KMS-11 (cell line): ENCODE results near the gene FOLR2.

Source experiments
- H2AFZ ChIP-seq: fragments of 200-600 bp; sonication (generic); 2 replicates; pipeline ENCODE4 v1.6.1; 2016; ENCODE audit warnings: antibody characterized with exemption, mixed run types, low read depth
- H3K27ac ChIP-seq: fragments of 200-600 bp; sonication (generic); 2 replicates; pipeline ENCODE4 v1.6.1; 2016; ENCODE audit warnings: mild to moderate bottlenecking, mixed run types
- H3K27me3 ChIP-seq: fragments of 200-600 bp; sonication (generic); 2 replicates; pipeline ENCODE4 v1.6.1; 2017; ENCODE audit warnings: mild to moderate bottlenecking, low read depth, mixed run types, moderate library complexity; ENCODE audit not compliant: insufficient read depth
- H3K36me3 ChIP-seq: fragments of 200-600 bp; sonication (generic); 2 replicates; pipeline ENCODE4 v1.6.1; 2017; ENCODE audit warnings: mild to moderate bottlenecking, mixed run types; ENCODE audit not compliant: insufficient read depth
- H3K4me1 ChIP-seq: fragments of 200-600 bp; sonication (generic); 2 replicates; pipeline ENCODE4 v1.6.1; 2016; ENCODE audit warnings: mild to moderate bottlenecking, low read depth, mixed run types; ENCODE audit not compliant: poor library complexity, severe bottlenecking
- H3K4me2 ChIP-seq: fragments of 200-600 bp; sonication (generic); 2 replicates; pipeline ENCODE4 v1.7.0; 2016; ENCODE audit warnings: mild to moderate bottlenecking, mixed run types
- H3K4me3 ChIP-seq: fragments of 200-600 bp; sonication (generic); IDR thresholded peaks from 2 replicates; pipeline ENCODE4 v1.6.1; 2017; ENCODE audit warnings: low read depth, low read length, mixed read lengths; ENCODE audit not compliant: insufficient read depth
- H3K79me2 ChIP-seq: fragments of 200-600 bp; sonication (generic); 2 replicates; pipeline ENCODE4 v1.6.1; 2016; ENCODE audit warnings: low read depth, mixed run types; ENCODE audit not compliant: insufficient read depth
- H3K9ac ChIP-seq: fragments of 200-600 bp; sonication (generic); 2 replicates; pipeline ENCODE4 v1.6.1; 2016; ENCODE audit warnings: mild to moderate bottlenecking, mixed run types
- H4K20me1 ChIP-seq: fragments of 200-600 bp; sonication (generic); 2 replicates; pipeline ENCODE4 v1.6.1; 2016; ENCODE audit warnings: mild to moderate bottlenecking, mixed run types; ENCODE audit not compliant: insufficient read depth
- CTCF ChIP-seq: fragments of 200-600 bp; sonication (generic); conservative IDR thresholded peaks from 2 replicates; pipeline ENCODE4 v1.6.1; 2017; ENCODE audit warnings: low read depth, mild to moderate bottlenecking, antibody characterized with exemption, low read length, moderate library complexity, mixed read lengths

Gene FOLR2

GRCh38 chr11:72247584-72247983 is 31.0 kb downstream of the FOLR2 start:
- no peaks in the 10 kb centered on the region for H3K4me1 ChIP-seq
- TF ChIP-seq CTCF: no peak
- no peak overlapping the region for H3K9ac ChIP-seq
- no peak overlapping the region for H3K4me3 ChIP-seq
- no peak overlapping the region for H3K27ac ChIP-seq
- H3K4me2 ChIP-seq: no peak overlapping the region
- no peaks in the 10 kb centered on the region for H3K79me2 ChIP-seq
- no peaks in the 10 kb centered on the region for H3K36me3 ChIP-seq
- no peaks in the 10 kb centered on the region for H4K20me1 ChIP-seq
- no peak overlapping the region for H2AFZ ChIP-seq
- H3K27me3 ChIP-seq: no peaks in the 10 kb centered on the region

DNA sequence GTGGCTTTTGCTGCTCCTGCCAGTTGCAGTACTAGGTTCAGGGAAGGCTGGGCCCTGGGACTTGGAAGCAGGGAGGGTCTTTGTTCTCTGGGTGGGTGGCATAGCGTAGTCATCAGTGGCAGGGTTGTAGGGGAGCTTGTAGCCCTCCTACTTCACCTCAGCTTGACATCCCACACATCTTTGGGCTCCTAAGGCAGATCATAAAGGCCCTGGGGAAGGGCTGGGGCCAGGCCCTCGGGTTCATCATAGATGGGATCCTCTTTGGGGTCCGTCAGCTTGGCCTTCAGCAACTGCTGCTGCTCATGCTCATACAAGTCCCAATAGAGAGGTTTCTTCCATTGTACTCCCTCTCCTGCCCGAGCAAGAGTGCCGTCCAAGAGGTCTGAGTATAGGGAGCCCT is 33.4 kb downstream of the FOLR2 start:
- Histone ChIP-seq H3K27ac (no peak overlapping the region), H3K9ac (no peak overlapping the region), H2AFZ (no peak overlapping the region), H3K36me3 (no peaks in the 10 kb centered on the region), H3K4me2 (no peak overlapping the region), H3K4me3 (no peak overlapping the region), H3K27me3 (no peaks in the 10 kb centered on the region), H4K20me1 (no peaks in the 10 kb centered on the region), H3K79me2 (no peaks in the 10 kb centered on the region), H3K4me1 (peaks cover 6% of the 10 kb centered on the region)
- no peak for TF ChIP-seq CTCF

GRCh38 chr11:72250661-72251464 is 34.3 kb downstream of the FOLR2 start:
- H3K27ac ChIP-seq: no peak overlapping the region
- H2AFZ ChIP-seq: no peak overlapping the region
- H3K9ac ChIP-seq: no peak overlapping the region
- H3K36me3 ChIP-seq: no peaks in the 10 kb centered on the region
- H3K4me3 ChIP-seq: no peak overlapping the region
- no peaks in the 10 kb centered on the region for H3K27me3 ChIP-seq
- H3K4me2 ChIP-seq: no peak overlapping the region
- peaks cover 15% of the 10 kb centered on the region for H3K4me1 ChIP-seq
- no peaks in the 10 kb centered on the region for H3K79me2 ChIP-seq
- TF ChIP-seq CTCF: no peak
- H4K20me1 ChIP-seq: no peaks in the 10 kb centered on the region

DNA sequence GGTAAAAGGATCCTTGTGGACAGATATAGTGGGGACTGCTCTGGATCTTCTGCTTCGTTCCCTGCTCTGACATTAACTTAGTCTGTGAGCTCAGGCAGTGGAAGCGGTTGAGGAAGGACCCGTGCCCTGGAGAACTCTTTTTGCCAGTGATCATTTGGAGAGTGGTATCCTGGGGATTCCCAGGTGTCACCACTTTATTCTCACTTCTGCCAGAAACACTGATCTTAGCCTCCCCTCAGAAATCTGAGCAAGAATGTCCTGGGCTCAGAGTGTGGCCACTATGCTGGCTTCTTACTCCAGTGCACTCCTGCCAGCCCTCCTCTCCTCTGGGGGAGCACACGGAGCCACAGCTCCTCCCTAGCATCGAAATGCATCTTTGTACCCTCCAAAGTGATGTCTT is 35.0 kb downstream of the FOLR2 start:
- H3K4me3 ChIP-seq: no peak overlapping the region
- H3K79me2 ChIP-seq: no peaks in the 10 kb centered on the region
- H3K27ac ChIP-seq: no peak overlapping the region
- H3K4me2 ChIP-seq: no peak overlapping the region
- H2AFZ ChIP-seq: no peak overlapping the region
- TF ChIP-seq CTCF: no peak
- H3K4me1 ChIP-seq: peaks cover 15% of the 10 kb centered on the region
- H3K36me3 ChIP-seq: no peaks in the 10 kb centered on the region
- H3K9ac ChIP-seq: no peak overlapping the region
- no peaks in the 10 kb centered on the region for H4K20me1 ChIP-seq
- H3K27me3 ChIP-seq: no peaks in the 10 kb centered on the region
